NCI-H1105 (cell line): ENCODE measurements around the gene PGAM5.

Experiments used
- DNase-seq: peaks from one replicate; lab custom pipeline; 2025; lab: John Stamatoyannopoulos, UW

The PGAM5 gene

GRCh38 chr12:132723015-132723763 is 12.5 kb downstream of the PGAM5 start:
- no peak for DNase-seq

- no peak for DNase-seq
These were observed 13.1 kb downstream of the PGAM5 start for GRCh38 chr12:132723764-132724140.

GRCh38 chr12:132724506-132725241 is 14.0 kb downstream of the PGAM5 start:
- DNase-seq, result no peak

GRCh38 chr12:132726386-132726785 is 15.7 kb downstream of the PGAM5 start:
- DNase-seq, result no peak

- no peak for DNase-seq
These were observed 16.6 kb downstream of the PGAM5 start for GRCh38 chr12:132727091-132727794.

GRCh38 chr12:132728502-132728901 is 17.9 kb downstream of the PGAM5 start:
- no peak for DNase-seq

- DNase-seq, result no peak
These were observed 19.1 kb downstream of the PGAM5 start for GRCh38 chr12:132729541-132730320.

GRCh38 chr12:132730353-132730752 is 19.7 kb downstream of the PGAM5 start:
- no peak for DNase-seq

- no peak for DNase-seq
These were observed 20.9 kb downstream of the PGAM5 start for GRCh38 chr12:132731574-132731973.

- no peak for DNase-seq
These were observed 23.6 kb downstream of the PGAM5 start for GRCh38 chr12:132734206-132734605.

GRCh38 chr12:132735496-132735895 is 24.9 kb downstream of the PGAM5 start:
- no peak for DNase-seq

- no peak for DNase-seq
These were observed 25.7 kb downstream of the PGAM5 start for GRCh38 chr12:132736378-132736777.

GRCh38 chr12:132736913-132737312 is 26.3 kb downstream of the PGAM5 start:
- no peak for DNase-seq

- DNase-seq, result no peak
These were observed 29.1 kb downstream of the PGAM5 start for GRCh38 chr12:132739600-132740312.

- DNase-seq, result no peak
These were observed 29.6 kb downstream of the PGAM5 start for GRCh38 chr12:132740313-132740646.

GRCh38 chr12:132740652-132741051 is 30.0 kb downstream of the PGAM5 start:
- DNase-seq, result no peak

GRCh38 chr12:132741620-132742019 is 31.0 kb downstream of the PGAM5 start:
- no peak for DNase-seq

- no peak for DNase-seq
These were observed 33.2 kb downstream of the PGAM5 start for GRCh38 chr12:132743831-132744230.

- no peak for DNase-seq
These were observed 36.0 kb downstream of the PGAM5 start for GRCh38 chr12:132746613-132747012.

GRCh38 chr12:132747395-132747794 is 36.8 kb downstream of the PGAM5 start:
- DNase-seq, result no peak

GRCh38 chr12:132747896-132748295 is 37.3 kb downstream of the PGAM5 start:
- DNase-seq, result no peak

GRCh38 chr12:132748319-132748718 is 37.7 kb downstream of the PGAM5 start:
- DNase-seq, result no peak
